GM21515 (cell line): Measurements from ENCODE around the gene SERPINE1.

ENCODE experiments used
- ATAC-seq: cut with Tn5 transposase; IDR thresholded peaks from one replicate; pipeline ENCODE4 v1.9.1; 2021; ENCODE audit not compliant: unreplicated experiment

SERPINE1 gene

DNA sequence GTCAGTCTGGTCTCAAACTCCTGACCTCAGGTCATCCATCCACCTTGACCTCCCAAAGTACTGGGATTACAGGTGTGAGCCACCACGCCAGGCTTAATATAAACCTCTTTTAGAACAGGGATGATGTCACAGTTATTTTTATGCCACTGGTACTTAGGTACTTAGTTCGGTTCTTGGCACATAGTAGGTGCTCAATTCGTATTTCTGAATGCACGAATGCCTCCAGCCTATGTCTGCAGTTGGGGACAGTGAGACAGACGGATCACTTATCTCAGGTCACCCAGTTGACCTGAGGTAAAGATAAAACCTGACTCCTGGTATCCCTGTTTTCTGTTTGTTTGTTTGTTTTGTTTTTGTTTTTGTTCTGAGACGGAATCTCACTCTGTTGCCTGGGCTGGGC, 59.3 kb downstream of the SERPINE1 start:
- ATAC-seq, result no peak

DNA sequence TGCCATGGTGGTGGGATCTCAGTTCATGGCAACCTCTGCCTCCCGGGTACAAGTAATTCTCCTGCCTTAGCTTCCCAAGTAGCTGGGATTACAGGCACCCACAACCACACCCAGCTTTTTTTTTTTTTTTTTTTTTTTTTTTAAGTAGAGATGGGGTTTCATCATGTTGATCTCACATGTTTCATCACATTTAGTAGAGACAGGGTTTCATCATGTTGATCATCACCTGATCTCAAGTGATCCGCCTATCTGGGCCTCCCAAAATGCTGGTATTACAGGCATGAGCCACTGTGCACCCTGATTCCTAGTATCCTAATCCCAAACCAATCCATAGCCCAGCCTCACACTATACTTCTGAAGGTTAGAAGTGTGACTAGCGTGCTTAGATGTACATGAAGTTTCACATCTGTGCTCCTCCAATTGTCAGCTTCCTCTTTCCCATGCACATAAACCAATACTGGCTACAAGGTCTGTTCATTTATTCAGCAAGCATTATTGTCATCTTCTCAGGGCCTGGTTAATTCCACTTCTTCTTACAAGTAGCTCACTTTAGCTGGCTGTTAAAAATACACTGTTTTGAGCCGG, 60.0 kb downstream of the SERPINE1 start:
- ATAC-seq, result no peak
